Body of pancreas (tissue), 4 donors: ENCODE results near the gene CCDC57.
"Not testable (repeated sequence)": the region's sequence is repeated elsewhere in the genome, so short reads cannot be mapped to it uniquely, and the experiment has no call there.

Source experiments
- POLR2A ChIP-seq, 3 donors: fragments of 450-650 bp; IDR thresholded peaks; one replicate each; pipeline ENCODE4 v1.6.1; 2016; ENCODE audit warnings: antibody characterized with exemption in 3 of 3, mild to moderate bottlenecking in 2 of 3
- TF ChIP-seq, protein P1 (sequence below), 7 experiments: fragments of 450-650 bp in 4 of 7; fragments of 200-600 bp in 3 of 7; sonication (generic) in 3 of 7; IDR thresholded peaks; one replicate each; pipeline ENCODE4 v1.5.1; 2016 to 2019; ENCODE audit warnings: antibody characterized with exemption in 7 of 7

DNA sequence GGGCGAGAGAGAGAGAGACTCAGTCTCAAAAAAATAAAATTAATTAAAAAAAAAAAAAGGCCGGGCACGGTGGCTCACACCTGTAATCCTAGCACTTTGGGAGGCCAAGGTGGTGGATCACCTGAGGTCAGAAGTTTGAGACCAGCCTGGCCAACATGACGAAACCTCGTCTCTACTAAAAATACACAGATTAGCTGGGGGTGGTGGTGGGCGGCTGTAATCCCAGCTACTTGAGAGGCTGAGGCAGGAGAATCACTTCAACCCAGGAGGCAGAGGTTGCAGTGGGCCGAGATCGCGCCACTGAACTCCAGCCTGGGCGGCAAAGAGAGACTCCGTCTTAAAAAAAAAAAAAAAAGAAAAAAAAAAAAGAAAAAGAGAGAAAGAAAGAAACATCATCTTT, 2.0 kb downstream of the CCDC57 start:
- TF ChIP-seq POLR2A (IDR thresholded peaks at IDR 0.05) = not testable (repeated sequence)
- TF ChIP-seq, protein P1, sequence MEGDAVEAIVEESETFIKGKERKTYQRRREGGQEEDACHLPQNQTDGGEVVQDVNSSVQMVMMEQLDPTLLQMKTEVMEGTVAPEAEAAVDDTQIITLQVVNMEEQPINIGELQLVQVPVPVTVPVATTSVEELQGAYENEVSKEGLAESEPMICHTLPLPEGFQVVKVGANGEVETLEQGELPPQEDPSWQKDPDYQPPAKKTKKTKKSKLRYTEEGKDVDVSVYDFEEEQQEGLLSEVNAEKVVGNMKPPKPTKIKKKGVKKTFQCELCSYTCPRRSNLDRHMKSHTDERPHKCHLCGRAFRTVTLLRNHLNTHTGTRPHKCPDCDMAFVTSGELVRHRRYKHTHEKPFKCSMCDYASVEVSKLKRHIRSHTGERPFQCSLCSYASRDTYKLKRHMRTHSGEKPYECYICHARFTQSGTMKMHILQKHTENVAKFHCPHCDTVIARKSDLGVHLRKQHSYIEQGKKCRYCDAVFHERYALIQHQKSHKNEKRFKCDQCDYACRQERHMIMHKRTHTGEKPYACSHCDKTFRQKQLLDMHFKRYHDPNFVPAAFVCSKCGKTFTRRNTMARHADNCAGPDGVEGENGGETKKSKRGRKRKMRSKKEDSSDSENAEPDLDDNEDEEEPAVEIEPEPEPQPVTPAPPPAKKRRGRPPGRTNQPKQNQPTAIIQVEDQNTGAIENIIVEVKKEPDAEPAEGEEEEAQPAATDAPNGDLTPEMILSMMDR (IDR thresholded peaks at IDR 0.05) = not testable (repeated sequence)
